T-helper 1 cell (primary cell): ENCODE data around the gene NOL12.
"Not testable (repeated sequence)": the region's sequence is repeated elsewhere in the genome, so short reads cannot be mapped to it uniquely, and the experiment has no call there.

ENCODE experiments used
- DNase-seq, 5 donors: peaks; one replicate each; pipeline ENCODE4 v3.0.0-alpha.2; 2012 to 2020

NOL12 gene

DNA sequence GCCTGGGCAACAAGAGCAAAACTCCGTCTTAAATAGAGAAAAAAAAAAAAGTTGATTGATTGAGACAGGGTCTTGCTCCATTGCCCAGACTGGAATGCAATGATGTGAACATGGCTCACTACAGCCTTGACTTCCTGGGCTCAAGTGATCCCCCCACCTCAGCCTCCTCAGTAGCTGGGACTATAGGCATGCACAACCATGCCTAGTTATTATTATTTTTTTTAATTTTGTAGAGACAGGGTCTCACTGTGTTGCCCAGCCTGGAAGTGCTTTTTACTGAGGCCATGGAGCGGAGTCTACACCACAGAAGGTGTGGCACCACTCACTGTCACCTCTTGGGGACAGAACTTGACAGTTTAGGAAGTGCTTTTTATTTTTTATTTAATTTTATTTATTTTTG is 28.5 kb downstream of the NOL12 start:
- no peak for DNase-seq

DNA sequence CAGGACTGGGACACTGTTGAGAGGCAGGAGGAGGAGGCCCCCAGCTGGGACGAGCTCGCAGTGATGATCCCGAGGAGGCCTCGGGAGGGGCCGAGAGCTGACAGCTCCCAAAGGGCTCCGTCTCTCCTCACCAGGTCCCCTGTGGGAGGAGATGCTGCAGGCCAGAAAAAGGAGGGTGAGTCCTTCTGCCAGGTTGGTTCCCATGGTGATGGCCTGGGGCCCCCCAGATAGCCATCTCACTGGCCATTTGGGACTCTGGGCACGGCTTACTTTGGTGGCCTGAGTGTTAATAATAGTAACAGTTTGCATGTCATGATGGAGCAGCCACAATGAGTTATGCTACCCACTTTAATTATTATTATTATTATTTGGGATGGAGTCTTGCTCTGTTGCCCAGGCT is 29.6 kb downstream of the NOL12 start:
- no peak for DNase-seq

GRCh38 chr22:37716708-37717107 is 30.6 kb downstream of the NOL12 start:
- DNase-seq = no peak

GRCh38 chr22:37717235-37717634 is 31.1 kb downstream of the NOL12 start:
- DNase-seq = not testable (repeated sequence)

DNA sequence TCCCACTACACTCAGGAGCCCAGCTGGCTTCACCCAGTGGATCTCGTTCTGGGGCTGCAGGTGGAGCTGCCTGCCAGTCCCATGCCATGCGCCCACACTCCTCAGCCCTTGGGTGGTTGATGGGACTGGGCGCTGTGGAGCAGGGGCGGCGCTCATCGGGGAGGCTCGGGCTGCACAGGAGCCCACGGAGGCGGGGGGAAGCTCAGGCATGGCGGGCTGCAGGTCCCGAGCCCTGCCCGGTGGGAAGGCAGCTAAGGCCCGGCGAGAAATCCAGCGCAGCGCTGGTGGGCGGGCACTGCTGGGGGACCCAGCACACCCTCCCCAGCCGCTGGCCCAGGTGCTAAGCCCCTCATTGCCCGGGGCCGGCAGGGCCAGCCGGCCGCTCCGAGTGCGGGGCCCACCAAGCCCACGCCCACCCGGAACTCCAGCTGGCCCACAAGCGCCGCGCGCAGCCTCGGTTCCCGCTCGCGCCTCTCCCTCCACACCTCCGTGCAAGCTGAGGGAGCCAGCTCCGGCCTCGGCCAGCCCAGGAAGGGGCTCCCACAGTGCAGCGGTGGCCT is 31.7 kb downstream of the NOL12 start:
- not testable (repeated sequence) for DNase-seq

DNA sequence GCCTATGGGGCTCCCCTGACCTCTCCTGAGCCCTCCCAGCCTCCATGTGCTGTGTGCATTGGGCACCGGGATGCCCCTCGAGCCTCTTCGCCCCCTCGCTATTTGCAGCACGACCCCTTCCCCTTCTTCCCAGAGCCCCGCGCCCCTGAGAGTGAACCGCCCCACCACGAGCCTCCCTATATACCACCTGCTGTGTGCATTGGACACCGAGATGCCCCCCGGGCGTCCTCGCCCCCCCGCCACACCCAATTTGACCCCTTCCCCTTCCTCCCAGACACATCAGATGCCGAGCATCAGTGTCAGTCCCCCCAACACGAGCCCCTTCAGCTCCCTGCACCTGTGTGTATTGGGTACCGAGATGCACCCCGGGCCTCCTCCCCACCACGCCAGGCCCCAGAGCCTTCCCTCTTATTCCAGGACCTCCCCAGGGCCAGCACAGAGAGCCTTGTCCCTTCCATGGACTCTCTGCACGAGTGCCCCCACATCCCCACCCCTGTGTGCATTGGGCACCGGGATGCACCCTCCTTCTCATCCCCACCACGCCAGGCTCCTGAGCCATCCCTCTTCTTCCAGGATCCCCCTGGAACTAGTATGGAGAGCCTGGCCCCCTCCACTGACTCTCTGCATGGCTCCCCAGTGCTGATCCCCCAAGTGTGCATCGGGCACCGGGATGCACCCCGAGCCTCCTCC is 39.6 kb downstream of the NOL12 start:
- no peak for DNase-seq

GRCh38 chr22:37726241-37726887 is 40.2 kb downstream of the NOL12 start:
- no peak for DNase-seq

DNA sequence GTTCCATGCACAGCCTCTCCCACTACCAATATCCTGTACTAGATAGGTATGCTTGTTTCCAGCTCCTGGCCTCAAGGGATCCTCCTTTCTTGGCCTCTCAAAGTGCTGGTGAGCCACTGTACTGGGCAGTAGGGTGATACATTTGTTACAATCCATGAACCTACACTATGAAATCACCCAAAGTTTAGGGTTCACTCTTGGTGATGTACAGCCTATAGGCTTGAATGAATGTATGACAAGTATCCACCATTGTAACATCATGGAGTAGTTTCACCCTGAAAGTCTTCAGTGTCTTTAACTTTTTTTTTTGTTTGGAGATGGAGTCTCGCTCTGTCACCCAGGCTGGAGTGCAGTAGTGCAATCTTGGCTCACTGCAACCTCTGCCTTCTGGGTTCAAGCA is 42.5 kb downstream of the NOL12 start:
- DNase-seq = no peak

DNA sequence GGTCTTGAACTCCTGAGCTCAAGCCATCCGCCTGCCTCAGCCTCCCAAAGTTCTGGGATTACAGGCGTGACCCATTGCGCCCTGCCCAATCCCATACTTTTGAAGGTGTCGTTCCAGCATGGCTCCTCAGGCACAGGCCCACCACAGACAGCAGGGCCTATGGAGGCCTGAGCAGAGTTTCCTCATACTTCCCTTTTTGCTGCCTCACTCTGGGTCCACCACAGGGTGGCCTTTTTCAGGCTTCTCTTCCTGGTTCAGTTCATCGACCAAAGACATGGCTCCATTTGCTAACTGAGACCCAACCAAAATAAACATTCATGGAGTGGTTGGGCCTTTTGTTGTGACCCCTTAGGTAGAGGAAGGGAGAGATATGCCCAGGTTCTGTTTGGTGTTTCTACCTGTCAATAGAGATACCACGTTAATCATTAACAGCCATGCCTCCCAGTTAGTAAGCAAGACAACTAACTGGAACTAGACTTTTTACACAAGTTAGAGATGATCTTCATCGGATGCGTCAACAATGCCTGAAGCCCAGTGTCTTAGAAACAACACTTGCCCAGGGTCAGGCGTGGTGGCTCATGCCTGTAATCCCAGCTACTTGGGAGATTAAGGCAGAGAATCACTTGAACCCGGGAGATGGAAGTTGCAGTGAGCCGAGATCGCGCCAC is 45.8 kb downstream of the NOL12 start:
- no peak for DNase-seq

- DNase-seq = no peak
Measured at GRCh38 chr22:37732699-37733607, 46.8 kb downstream of the NOL12 start.

DNA sequence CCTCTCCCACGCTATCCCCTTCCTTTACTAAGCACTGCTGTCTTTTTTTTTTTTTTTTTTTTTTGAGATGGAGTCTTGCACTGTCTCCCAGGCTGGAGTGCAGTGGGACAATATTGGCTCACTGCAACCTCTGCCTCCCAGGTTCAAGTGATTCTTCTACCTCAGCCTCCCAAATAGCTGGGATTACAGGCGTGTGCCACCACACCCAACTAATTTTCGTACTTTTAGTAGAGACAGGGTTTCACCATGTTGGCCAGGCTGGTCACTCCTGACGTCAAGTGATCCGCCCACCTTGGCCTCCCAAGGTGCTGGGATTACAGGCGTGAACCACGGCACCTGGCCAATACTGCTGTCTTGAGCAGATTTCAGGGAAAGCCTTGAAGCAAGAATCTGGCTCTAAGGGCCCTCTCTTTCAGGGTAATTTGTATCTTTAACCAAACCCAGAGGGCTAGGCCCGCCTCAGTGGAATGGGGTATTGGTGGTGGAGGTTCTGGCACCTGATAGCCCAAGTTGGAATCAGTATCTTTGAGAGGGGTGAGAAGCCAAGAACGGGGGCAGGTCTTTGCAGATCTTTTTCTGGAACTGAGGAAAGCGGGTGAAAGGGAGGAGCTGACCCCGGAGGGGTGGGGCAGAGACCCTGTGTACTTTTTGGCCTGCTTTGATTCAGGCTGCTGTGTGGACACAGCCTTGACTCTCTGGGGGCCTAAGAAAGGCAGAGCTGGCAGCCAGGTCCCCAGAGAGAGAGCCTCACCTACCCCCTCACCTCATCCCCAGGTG is 47.7 kb downstream of the NOL12 start:
- DNase-seq = no peak

DNA sequence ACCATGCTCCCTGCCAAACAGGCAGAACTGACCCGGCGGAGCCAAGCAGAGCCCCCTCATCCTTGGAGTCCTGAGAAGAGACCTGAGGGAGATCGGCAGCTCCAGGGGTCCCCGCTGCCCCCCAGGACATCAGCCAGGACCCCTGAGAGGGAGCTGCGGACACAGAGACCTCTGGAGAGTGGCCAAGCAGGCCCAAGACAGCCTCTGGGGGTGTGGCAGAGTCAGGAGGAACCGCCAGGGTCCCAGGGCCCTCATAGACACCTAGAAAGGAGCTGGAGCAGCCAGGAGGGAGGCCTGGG is 48.2 kb downstream of the NOL12 start:
- DNase-seq = no peak

DNA sequence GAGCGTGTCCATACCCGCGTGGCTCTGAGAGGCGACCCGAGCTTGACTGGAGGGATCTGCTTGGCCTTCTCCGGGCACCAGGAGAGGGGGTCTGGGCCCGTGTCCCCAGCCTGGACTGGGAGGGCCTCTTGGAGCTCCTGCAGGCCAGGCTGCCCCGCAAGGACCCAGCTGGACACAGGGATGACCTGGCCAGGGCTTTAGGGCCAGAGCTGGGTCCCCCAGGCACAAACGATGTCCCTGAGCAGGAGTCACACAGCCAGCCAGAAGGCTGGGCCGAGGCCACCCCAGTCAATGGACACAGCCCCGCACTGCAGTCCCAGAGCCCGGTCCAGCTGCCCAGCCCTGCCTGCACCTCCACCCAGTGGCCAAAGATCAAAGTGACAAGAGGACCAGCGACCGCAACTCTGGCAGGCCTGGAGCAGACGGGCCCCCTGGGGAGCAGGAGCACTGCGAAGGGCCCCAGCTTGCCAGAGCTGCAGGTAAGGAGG is 48.9 kb downstream of the NOL12 start:
- DNase-seq = no peak

DNA sequence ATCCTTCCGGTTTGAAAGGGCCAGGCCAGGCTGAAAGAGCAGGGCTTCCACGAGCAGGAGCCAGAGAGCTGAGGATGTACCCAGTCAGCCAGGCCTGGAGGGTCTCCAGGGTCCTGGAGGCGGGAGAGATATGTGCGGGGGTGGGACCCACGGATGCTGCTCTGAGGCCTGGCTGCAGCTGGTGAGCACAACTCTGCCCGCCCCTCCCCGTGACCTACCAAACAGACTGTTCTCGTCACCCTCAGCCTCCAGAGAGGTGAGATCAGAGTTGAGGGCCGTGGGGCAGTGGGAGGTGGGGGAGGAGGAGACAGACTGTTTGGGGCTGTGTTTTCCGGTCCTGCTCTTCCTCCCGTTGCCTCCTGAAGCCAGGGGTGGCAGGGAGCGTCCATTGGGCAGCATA is 52.9 kb downstream of the NOL12 start:
- DNase-seq = no peak

DNA sequence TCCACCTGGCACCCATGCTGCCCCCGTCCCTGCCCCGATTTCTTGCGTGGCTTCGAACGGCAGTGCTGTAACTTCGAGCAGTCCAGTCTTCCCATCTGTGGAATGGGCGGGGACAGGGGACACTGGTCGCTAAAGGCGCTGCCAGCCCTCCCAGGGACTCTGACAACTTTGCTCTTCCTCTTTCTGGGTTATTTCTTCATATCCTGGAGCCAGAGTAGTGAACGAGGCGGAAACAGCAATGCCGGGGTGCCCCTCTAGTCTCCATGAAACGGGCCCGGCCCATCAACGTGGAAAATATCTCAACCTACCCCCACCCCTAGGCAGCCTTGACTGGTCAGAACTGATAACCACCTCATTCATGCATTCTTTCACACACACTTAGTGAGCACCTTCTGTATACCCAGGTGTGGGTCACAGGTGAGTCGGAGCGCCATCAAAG is 53.5 kb downstream of the NOL12 start:
- no peak for DNase-seq

- DNase-seq = no peak
Measured at GRCh38 chr22:37740455-37741311, 54.5 kb downstream of the NOL12 start.

DNA sequence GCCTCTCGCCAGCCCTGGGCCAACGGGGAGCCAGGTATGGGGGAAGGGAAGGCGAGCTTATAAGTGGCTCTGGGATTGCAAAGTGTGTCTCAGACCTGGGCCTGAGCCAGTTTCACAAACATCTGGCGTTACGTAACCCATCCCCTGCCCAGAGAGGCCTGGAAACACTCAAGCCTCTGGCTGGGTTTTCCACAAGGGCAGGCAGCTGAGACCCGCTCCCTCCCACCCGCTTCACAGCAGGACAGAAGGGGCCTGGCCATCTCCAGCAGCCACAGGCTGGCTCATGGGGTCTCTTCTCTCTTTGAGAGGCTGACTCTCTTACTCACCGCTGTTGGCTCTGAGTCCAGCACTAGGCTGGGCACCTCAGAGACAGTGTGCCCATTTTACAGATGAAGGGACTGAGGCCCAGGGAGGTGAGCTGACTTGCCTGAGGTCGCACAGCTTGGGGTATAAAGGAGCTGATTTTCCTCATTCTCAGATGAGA is 55.2 kb downstream of the NOL12 start:
- no peak for DNase-seq

GRCh38 chr22:37742376-37743171 is 56.4 kb downstream of the NOL12 start:
- no peak for DNase-seq
